Prostate gland (tissue), 2 donors: ENCODE data around the gene CDH13.

Source experiments
- POLR2A ChIP-seq: fragments of 450-650 bp; IDR thresholded peaks from one replicate; pipeline ENCODE4 v1.6.1; 2016; ENCODE audit warnings: antibody characterized with exemption, mild to moderate bottlenecking
- POLR2AphosphoS5 ChIP-seq: sonication (generic); formaldehyde crosslinking; IDR thresholded peaks from one replicate; pipeline ENCODE4 v1.6.1; 2017; ENCODE audit warnings: antibody characterized with exemption
- TF ChIP-seq, protein P1 (sequence below), 4 experiments: fragments of 200-600 bp in 2 of 4; fragments of 450-650 bp in 2 of 4; sonication (generic) in 2 of 4; IDR thresholded peaks; 1 replicate in 3 of 4; 2 replicates in 1 of 4; pipeline ENCODE4 v1.5.1; 2016 to 2019; ENCODE audit warnings: antibody characterized with exemption in 4 of 4, mild to moderate bottlenecking in 2 of 4, moderate library complexity in 2 of 4

GRCh38 chr16:83743720-83744119 lies 1117.0 kb downstream of the CDH13 start:
- TF ChIP-seq, protein P1, sequence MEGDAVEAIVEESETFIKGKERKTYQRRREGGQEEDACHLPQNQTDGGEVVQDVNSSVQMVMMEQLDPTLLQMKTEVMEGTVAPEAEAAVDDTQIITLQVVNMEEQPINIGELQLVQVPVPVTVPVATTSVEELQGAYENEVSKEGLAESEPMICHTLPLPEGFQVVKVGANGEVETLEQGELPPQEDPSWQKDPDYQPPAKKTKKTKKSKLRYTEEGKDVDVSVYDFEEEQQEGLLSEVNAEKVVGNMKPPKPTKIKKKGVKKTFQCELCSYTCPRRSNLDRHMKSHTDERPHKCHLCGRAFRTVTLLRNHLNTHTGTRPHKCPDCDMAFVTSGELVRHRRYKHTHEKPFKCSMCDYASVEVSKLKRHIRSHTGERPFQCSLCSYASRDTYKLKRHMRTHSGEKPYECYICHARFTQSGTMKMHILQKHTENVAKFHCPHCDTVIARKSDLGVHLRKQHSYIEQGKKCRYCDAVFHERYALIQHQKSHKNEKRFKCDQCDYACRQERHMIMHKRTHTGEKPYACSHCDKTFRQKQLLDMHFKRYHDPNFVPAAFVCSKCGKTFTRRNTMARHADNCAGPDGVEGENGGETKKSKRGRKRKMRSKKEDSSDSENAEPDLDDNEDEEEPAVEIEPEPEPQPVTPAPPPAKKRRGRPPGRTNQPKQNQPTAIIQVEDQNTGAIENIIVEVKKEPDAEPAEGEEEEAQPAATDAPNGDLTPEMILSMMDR (IDR thresholded peaks at IDR 0.05): no peak
- no peak for TF ChIP-seq POLR2A
- no peak for TF ChIP-seq POLR2AphosphoS5
